Endothelial cell of umbilical vein (primary cell): ENCODE data around the gene ROCK2.

Source experiments
- POLR2A ChIP-seq: IDR thresholded peaks from 2 replicates; pipeline ENCODE4 v1.6.1; 2012; ENCODE audit warnings: low read depth, mild to moderate bottlenecking, control low read depth, low read length
- POLR2AphosphoS5 ChIP-seq: IDR thresholded peaks from 2 replicates; pipeline ENCODE4 v1.6.1; 2012; ENCODE audit warnings: low read depth, mild to moderate bottlenecking, control low read depth, low read length, moderate library complexity; ENCODE audit not compliant: insufficient read depth
- TF ChIP-seq, protein P1 (sequence below), 2 donors: IDR thresholded peaks; 1 replicate in 1 of 2; 2 replicates in 1 of 2; pipeline ENCODE4 v1.5.1; 2011; ENCODE audit warnings: low read length in 2 of 2, mild to moderate bottlenecking in 2 of 2, moderate library complexity in 2 of 2, control low read depth in 1 of 2, inconsistent platforms in 1 of 2, low read depth in 1 of 2; ENCODE audit not compliant: insufficient read depth in 1 of 2; ENCODE audit errors: extremely low read depth in 1 of 2

- TF ChIP-seq, protein P1, sequence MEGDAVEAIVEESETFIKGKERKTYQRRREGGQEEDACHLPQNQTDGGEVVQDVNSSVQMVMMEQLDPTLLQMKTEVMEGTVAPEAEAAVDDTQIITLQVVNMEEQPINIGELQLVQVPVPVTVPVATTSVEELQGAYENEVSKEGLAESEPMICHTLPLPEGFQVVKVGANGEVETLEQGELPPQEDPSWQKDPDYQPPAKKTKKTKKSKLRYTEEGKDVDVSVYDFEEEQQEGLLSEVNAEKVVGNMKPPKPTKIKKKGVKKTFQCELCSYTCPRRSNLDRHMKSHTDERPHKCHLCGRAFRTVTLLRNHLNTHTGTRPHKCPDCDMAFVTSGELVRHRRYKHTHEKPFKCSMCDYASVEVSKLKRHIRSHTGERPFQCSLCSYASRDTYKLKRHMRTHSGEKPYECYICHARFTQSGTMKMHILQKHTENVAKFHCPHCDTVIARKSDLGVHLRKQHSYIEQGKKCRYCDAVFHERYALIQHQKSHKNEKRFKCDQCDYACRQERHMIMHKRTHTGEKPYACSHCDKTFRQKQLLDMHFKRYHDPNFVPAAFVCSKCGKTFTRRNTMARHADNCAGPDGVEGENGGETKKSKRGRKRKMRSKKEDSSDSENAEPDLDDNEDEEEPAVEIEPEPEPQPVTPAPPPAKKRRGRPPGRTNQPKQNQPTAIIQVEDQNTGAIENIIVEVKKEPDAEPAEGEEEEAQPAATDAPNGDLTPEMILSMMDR (IDR thresholded peaks at IDR 0.05; ENCODE audit: extremely low read depth in 1 of 2, insufficient read depth in 1 of 2, low read depth in 1 of 2, low read length in 2 of 2): no peak
- TF ChIP-seq POLR2AphosphoS5 (no peak), POLR2A (no peak)
Measured at GRCh38 chr2:11343368-11343649, 1.1 kb downstream of the ROCK2 start.
